ENCODE data around the gene OR10K1. TPM values are rescaled to one million over a fixed set of nuclear protein-coding genes. Genes with fewer than 3 reads are reported as not detected.

Gene OR10K1
- polyA plus RNA-seq, 2 of the 4 experiments (the other 2 are of a cell fraction): not detected

DNA sequence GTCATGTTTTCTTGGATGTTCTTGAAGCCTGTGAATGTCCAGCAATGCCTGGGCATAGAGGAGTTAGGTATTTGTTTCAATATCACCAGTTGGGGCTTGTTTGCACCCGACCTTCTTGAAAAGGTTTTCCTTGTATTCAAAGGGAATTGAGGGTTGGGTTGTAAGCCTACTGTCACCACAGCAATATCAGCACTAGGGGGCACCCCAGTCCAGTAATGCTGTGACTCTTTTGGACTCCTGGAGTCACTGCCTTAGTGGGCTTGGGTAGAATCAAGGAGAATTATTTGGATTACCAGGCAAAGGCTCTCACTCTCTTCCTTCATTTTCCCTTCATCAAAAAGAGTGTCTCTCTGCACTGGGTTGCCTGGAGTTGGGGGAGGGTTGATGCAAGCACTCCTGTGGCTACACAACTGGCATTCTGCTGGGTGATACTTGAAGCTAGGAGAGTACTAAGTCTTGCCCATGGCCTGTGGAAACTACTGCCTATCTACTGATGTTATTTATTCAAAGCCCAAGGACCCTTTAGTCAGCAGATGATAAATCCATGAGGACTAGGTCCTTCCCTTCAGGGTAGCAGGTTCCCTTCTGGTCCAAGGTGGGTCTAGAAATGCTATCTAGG lies 44.8 kb downstream of the OR10K1 start:
- Histone ChIP-seq H3K9me3 (no peaks in the 10 kb centered on the region), H3K27ac (no peak overlapping the region), H3K4me1 (no peaks in the 10 kb centered on the region), H3K4me3 (no peak overlapping the region), H3K4me2 (no peak overlapping the region)
- peak in 1 of 2 experiments; percentile 7 for DNase-seq (ENCODE audit: low read depth in 1 of 2, low spot score in 1 of 2)
- peak in 1 of 2 experiments; percentile 36; a peak in 2 of 5 replicates for TF ChIP-seq RAD21 (conservative IDR thresholded peaks at IDR 0.05 in 1 of 2, IDR thresholded peaks at IDR 0.05 in 1 of 2)
- TF ChIP-seq RFX5 (IDR thresholded peaks at IDR 0.05): no peak
- CTCF ChIA-PET: interaction anchor here (0.7 to 1.0 kb wide), 3 partner anchors 19 to 480 kb away, joined by 3 to 4 read pairs (median 3); no protein-coding TSS in a partner anchor
- 0 out of 6 replicates have a peak, but pooled peaks of 1 of the 2 experiments have one; percentile 47 for ATAC-seq
- POLR2A ChIA-PET: no interaction called here
- FAIRE-seq: no peak
- 0% methylated on average over 1 of the region's 1 CpG for WGBS (ENCODE audit: missing lambda C conversion rate)

DNA sequence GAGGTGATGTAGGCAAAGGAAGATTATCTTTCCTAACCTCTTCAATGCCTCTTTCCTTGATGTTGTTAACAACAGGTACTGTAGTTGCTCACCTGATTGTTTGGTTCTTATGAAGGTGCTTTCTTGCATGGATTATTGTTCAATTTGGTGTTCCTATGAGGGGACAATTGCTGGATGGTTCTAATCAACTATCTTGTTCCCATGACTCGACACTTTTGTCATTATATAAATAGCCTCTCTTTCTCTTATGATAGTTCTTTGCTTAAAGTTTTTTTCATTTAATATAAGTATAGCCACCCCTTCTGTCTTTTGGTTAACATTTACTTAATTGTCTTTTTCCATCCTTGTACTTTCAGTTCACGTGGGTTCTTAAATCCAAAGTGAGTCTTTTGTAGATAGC lies 45.9 kb downstream of the OR10K1 start:
- TF ChIP-seq SREBF2 (IDR thresholded peaks at IDR 0.05): no peak
- TF ChIP-seq, protein P1, sequence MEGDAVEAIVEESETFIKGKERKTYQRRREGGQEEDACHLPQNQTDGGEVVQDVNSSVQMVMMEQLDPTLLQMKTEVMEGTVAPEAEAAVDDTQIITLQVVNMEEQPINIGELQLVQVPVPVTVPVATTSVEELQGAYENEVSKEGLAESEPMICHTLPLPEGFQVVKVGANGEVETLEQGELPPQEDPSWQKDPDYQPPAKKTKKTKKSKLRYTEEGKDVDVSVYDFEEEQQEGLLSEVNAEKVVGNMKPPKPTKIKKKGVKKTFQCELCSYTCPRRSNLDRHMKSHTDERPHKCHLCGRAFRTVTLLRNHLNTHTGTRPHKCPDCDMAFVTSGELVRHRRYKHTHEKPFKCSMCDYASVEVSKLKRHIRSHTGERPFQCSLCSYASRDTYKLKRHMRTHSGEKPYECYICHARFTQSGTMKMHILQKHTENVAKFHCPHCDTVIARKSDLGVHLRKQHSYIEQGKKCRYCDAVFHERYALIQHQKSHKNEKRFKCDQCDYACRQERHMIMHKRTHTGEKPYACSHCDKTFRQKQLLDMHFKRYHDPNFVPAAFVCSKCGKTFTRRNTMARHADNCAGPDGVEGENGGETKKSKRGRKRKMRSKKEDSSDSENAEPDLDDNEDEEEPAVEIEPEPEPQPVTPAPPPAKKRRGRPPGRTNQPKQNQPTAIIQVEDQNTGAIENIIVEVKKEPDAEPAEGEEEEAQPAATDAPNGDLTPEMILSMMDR (IDR thresholded peaks at IDR 0.05): no peak
- TF ChIP-seq JUNB (IDR thresholded peaks at IDR 0.05): no peak
- no peak for TF ChIP-seq CEBPB (IDR thresholded peaks at IDR 0.05)
- TF ChIP-seq, protein P2, sequence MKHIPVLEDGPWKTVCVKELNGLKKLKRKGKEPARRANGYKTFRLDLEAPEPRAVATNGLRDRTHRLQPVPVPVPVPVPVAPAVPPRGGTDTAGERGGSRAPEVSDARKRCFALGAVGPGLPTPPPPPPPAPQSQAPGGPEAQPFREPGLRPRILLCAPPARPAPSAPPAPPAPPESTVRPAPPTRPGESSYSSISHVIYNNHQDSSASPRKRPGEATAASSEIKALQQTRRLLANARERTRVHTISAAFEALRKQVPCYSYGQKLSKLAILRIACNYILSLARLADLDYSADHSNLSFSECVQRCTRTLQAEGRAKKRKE (CRISPR knock-in tag; IDR thresholded peaks at IDR 0.05; ENCODE audit: low read depth): no peak
- no peak for TF ChIP-seq RAD21 (conservative IDR thresholded peaks at IDR 0.05 in 1 of 2, IDR thresholded peaks at IDR 0.05 in 1 of 2)
- no peak for TF ChIP-seq ZSCAN20 (CRISPR knock-in tag; IDR thresholded peaks at IDR 0.05)
- no peak for TF ChIP-seq FOSL2 (IDR thresholded peaks at IDR 0.05)
- TF ChIP-seq FOSL2 (CRISPR knock-in tag; IDR thresholded peaks at IDR 0.05): no peak
- peak; percentile 59; the same call in 1 of the 2 replicates for TF ChIP-seq NFE2L2 (conservative IDR thresholded peaks at IDR 0.05; ENCODE audit: low read length)
- TF ChIP-seq BHLHE40 (IDR thresholded peaks at IDR 0.05; ENCODE audit: low read depth, low read length): no peak
- peak; percentile 55 for TF ChIP-seq MAFK (IDR thresholded peaks at IDR 0.05; ENCODE audit: partially characterized antibody)
- no peak for TF ChIP-seq POLR2A (IDR thresholded peaks at IDR 0.05; ENCODE audit: low read length)
- TF ChIP-seq ZC3H11A (IDR thresholded peaks at IDR 0.05): no peak
- no peak for DNase-seq (ENCODE audit: low read depth in 1 of 2, low spot score in 1 of 2)
- WGBS (ENCODE audit: missing lambda C conversion rate): 0% methylated on average over 2 of the region's 2 CpGs
- ATAC-seq: no peak
- H3K9me3 ChIP-seq: no peaks in the 10 kb centered on the region
- no peak overlapping the region for H3K27ac ChIP-seq
- H3K4me3 ChIP-seq: no peak overlapping the region
- H3K4me2 ChIP-seq: no peak overlapping the region
- no peak for FAIRE-seq
- H3K4me1 ChIP-seq: no peaks in the 10 kb centered on the region
- POLR2A ChIA-PET: no interaction called here
- CTCF ChIA-PET: interaction anchor here (1.0 kb wide), 1 partner anchor 20 kb away, joined by 3 read pairs; no protein-coding TSS in a partner anchor

DNA sequence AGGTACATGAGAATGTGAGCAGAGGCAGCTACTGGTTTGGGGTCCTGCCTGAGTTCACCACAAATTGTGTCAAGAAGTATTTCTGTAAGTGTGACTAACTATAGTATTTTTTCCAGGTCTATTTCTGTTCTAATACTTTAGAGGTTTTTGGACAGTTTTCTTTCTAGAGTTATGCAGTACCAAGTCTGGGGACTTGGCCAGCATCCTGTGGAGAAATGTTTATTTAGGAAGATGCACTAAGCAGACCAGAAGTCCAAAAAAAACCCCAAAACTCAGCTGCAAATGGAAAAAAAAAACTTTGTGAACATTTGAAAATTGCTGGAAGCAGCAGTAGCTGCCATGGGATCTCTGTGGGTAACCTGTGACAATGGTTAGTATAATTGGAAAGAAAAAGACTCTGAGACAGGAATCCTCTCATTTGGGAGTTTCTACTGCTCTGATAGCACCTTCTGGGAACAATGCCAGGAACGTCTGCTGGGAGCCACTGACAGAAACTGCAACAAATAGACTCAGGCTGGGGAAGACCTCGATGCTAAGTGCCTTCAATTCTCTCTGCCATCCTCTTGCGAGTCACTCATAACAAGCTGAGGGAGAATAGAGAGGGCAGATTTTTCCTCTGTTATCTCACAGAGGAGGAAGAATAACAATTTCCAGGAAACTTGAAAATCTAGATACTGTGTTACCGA lies 48.0 kb downstream of the OR10K1 start:
- DNase-seq (ENCODE audit: low read depth in 1 of 2, low spot score in 1 of 2) (no peak), FAIRE-seq (no peak), ATAC-seq (no peak)
- H3K9me3 ChIP-seq: no peaks in the 10 kb centered on the region
- no peak overlapping the region for H3K4me2 ChIP-seq
- WGBS (ENCODE audit: missing lambda C conversion rate): 5% methylated on average over 4 of the region's 4 CpGs
- CTCF ChIA-PET: no interaction called here
- H3K27ac ChIP-seq: no peak overlapping the region
- H3K4me3 ChIP-seq: no peak overlapping the region
- POLR2A ChIA-PET: no interaction called here
- no peaks in the 10 kb centered on the region for H3K4me1 ChIP-seq
- TF ChIP-seq NFE2L2 (conservative IDR thresholded peaks at IDR 0.05; ENCODE audit: low read length) (no peak), KDM5A (IDR thresholded peaks at IDR 0.05) (no peak), POLR2AphosphoS2 (conservative IDR thresholded peaks at IDR 0.05; ENCODE audit: low read length) (no peak), NPAS2 (CRISPR knock-in tag; IDR thresholded peaks at IDR 0.05; ENCODE audit: borderline replicate concordance) (no peak), SMC3 (IDR thresholded peaks at IDR 0.05) (no peak), ZC3H11A (IDR thresholded peaks at IDR 0.05) (no peak), HOXB5 (CRISPR knock-in tag; IDR thresholded peaks at IDR 0.05) (no peak), MYC (IDR thresholded peaks at IDR 0.05; ENCODE audit: borderline replicate concordance, low read length) (no peak), FOXS1 (CRISPR knock-in tag; IDR thresholded peaks at IDR 0.05) (no peak), SREBF2 (IDR thresholded peaks at IDR 0.05) (no peak), FOSB (CRISPR knock-in tag; IDR thresholded peaks at IDR 0.05) (no peak), POLR2A (IDR thresholded peaks at IDR 0.05; ENCODE audit: low read length) (no peak), JUN (IDR thresholded peaks at IDR 0.05) (no peak), HOXB13 (CRISPR knock-in tag; IDR thresholded peaks at IDR 0.05; ENCODE audit: low read depth) (no peak), CBX8 (IDR thresholded peaks at IDR 0.05) (no peak), PHF8 (IDR thresholded peaks at IDR 0.05; ENCODE audit: borderline replicate concordance, low read depth) (no peak)
- TF ChIP-seq, protein P2 (CRISPR knock-in tag; IDR thresholded peaks at IDR 0.05; ENCODE audit: low read depth): no peak
- TF ChIP-seq, protein P3, sequence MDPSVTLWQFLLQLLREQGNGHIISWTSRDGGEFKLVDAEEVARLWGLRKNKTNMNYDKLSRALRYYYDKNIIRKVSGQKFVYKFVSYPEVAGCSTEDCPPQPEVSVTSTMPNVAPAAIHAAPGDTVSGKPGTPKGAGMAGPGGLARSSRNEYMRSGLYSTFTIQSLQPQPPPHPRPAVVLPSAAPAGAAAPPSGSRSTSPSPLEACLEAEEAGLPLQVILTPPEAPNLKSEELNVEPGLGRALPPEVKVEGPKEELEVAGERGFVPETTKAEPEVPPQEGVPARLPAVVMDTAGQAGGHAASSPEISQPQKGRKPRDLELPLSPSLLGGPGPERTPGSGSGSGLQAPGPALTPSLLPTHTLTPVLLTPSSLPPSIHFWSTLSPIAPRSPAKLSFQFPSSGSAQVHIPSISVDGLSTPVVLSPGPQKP (IDR thresholded peaks at IDR 0.05; ENCODE audit: low read depth, low read length): no peak
- TF ChIP-seq, protein P4, sequence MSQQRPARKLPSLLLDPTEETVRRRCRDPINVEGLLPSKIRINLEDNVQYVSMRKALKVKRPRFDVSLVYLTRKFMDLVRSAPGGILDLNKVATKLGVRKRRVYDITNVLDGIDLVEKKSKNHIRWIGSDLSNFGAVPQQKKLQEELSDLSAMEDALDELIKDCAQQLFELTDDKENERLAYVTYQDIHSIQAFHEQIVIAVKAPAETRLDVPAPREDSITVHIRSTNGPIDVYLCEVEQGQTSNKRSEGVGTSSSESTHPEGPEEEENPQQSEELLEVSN (IDR thresholded peaks at IDR 0.05; ENCODE audit: borderline replicate concordance, low read depth): no peak

Data from A549 (cell line).